ENCODE results near the gene LYPLAL1. TPM values are rescaled to one million over a fixed set of nuclear protein-coding genes. Genes with fewer than 3 reads are reported as not detected.

LYPLAL1 gene
- 14.4 and 22.0 TPM in 2 replicates for total RNA-seq

- peak; percentile 95 for DNase-seq
Measured at GRCh38 chr1:219173758-219174459, at the start of gene LYPLAL1. TSS of gene LYPLAL1 (plus strand) at chr1:219173878. CDS start at chr1:219173891, 13 bp downstream.

DNA sequence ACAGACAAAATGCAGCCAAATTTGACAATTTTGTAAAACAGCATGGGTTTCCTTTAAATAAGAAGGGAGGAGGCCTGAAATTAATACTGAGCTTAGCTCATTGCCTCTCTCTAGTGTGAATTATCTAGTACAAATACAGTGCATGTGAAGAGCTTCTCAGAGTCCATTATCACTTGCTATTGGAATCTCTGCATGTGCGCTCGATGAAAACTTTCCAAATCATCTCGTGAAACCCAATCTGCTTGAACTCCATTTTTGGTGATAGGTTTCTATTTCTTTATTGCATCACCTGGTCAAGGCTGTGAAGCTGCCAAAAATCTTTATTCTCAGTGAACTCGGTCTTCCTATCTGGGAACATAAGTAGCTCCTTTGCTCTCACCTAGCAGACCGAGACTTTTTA lies 49.5 kb upstream of the LYPLAL1 start:
- no peak for DNase-seq

GRCh38 chr1:219125342-219125741 lies 48.3 kb upstream of the LYPLAL1 start:
- no peak for DNase-seq

GRCh38 chr1:219126377-219126776 lies 47.3 kb upstream of the LYPLAL1 start:
- DNase-seq = no peak

- no peak for DNase-seq
Measured at GRCh38 chr1:219128957-219129356, 44.7 kb upstream of the LYPLAL1 start.

DNA sequence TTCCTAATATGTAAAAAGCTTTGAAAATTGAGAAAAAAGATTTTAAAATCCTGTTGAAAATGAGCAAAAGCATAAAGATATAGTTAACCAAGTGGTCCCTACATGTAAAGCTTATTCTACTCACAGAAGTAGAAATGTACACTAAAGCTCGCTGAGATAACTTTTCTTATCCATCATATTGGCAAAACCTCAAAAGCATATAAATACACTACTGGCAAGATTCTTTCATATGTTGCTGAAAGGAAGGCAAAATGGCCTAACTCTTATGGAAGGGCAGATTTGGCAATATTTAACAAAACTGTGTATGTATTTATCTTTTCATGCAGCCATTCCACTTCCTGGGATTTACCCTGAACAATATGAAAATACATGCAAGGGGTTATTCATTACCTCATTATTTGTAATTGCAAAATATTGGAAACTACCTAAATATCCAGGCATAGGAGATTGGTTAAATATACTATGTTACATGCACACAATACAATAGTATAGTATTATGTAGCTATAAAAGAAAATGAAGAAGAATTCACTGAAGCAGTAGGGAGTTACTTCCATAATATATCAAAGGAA lies 43.2 kb upstream of the LYPLAL1 start:
- no peak for DNase-seq

DNA sequence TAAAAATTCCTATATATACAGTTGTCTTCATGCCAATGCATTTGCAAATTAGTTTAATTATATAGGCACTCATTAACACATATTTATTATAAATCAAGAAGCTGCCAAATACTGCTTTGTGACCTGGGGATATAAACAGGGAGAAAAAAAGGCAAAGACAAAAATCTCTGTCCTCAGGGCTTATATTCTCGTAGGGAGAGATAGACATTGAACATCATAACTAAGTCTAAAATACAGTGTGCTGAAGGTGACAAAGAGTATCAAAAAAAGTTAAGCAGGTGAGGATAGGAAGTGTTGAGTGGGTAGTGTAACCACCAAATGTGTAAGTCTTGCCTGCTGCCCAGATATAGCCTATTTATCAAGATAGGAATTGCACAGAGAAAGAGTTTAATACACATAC lies 40.7 kb upstream of the LYPLAL1 start:
- no peak for DNase-seq

DNA sequence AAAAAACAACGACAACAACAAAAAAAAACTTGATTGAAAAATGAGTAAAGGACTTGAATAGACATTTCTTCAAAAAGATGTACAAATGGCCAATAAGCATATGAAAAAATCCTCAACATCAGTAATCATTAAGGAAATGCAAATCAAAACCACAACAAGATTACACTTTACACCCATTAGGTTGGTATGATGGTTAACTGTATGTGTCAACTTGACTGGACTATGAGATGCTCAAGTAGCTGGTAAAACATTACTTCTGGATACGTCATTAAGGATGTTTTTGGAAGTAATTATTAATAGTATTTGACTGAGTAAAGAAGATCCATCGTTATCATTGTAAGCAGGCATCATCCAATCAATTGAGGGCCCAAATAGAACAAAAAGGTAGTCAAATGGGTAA lies 34.9 kb upstream of the LYPLAL1 start:
- DNase-seq = no peak

GRCh38 chr1:219140303-219140877 lies 33.3 kb upstream of the LYPLAL1 start:
- no peak for DNase-seq

DNA sequence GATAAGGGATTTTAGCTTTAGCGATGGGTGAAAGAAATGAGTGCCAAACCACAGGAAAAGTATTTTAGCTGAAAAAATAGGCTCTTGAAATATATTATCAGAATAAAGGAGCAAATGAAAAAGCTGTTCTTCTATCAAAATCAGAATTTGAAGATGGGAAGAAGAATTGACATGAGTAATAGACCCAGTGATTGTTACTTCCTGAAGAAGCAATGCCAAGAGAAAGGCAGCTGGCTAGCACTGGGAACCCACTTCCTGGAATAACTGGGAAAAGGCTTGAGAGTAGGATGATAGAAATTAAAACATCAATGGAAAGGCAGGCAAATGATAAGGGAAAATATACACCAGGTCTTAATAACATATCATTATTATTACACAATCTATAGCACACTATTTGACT lies 29.9 kb upstream of the LYPLAL1 start:
- DNase-seq = peak; percentile 66

GRCh38 chr1:219144658-219145315 lies 28.9 kb upstream of the LYPLAL1 start:
- no peak for DNase-seq

- DNase-seq = no peak
Measured at GRCh38 chr1:219147571-219148019, 26.1 kb upstream of the LYPLAL1 start.

DNA sequence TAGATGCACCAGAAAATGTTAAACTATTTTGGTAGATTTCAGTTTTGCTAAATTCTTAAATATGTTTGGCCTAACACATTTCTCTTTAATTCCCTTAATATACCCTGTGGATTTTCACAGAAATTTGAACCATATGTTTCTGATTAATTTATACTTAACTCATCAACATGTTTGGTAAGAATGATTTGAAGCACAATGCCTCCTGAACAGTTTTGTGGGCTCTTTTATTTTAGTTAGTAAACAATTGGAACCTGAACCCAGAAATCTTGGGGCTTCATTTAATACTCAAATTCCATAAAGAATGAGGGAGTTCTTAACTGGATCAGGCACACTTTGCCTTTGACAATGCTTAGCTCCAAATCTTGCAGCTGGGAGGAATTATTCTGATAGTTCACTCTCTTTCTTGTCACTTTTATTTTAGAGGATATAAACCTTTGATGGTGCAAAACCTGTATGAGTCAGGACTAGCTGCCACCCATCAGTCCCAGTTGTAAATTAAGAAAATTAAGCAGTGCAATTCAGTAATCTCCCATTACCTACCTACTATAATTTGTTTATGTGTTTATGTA lies 24.6 kb upstream of the LYPLAL1 start:
- DNase-seq = no peak

DNA sequence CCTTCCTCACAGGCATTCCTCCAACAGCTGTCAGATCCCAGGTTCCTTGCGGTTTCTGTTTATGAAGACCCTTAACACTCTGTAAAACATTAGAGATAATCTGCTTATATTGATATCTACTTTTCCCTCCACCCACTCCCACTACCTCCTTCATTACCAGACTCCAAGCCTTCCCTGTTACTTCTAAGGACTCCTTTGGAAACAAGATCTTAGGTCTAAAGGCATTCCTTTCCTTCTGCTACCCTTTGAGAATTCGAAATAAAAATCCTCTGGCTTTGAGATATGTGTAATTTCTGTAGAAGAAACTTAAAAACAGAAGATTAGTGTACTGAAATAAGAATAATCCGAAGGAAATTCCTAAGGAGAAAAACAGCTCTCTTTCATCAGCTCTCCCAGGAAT lies 23.7 kb upstream of the LYPLAL1 start:
- no peak for DNase-seq

DNA sequence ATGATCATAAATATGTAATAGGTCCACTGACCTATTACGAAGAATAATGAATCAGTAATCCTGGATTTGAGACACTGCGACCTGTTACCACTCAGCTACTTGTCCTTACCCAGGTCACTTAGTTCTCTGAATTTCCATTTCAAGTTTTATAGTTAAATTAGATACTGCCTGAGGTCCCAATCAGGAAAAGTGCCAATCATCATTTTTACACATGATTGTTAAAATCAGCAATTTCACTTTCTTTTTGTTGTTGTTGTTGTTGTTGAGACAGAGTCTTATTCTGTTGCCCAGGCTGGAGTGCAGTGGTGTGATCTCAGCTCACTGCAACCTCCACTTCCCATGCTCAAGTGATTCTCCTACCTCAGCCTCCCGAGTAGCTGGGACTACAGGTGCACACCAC lies 22.8 kb upstream of the LYPLAL1 start:
- DNase-seq = no peak

DNA sequence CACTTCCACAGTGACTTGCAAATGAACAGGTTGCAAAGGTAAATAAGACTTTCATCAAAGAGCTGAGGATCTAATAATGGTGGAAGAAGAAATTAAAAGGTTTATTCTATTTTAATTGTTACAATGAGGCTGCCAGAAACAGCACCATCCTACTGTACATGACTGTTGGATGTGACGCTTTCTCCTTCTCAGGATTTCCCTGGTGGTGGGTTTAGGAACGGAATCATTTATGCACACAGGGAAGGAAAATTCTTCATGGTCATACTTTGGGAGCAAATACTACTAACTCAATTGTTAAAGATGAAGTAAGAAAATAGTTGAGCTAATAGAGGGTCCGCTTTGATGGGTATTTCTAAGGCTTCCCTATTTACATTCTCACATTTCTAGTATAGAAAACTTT lies 22.2 kb upstream of the LYPLAL1 start:
- DNase-seq = no peak

DNA sequence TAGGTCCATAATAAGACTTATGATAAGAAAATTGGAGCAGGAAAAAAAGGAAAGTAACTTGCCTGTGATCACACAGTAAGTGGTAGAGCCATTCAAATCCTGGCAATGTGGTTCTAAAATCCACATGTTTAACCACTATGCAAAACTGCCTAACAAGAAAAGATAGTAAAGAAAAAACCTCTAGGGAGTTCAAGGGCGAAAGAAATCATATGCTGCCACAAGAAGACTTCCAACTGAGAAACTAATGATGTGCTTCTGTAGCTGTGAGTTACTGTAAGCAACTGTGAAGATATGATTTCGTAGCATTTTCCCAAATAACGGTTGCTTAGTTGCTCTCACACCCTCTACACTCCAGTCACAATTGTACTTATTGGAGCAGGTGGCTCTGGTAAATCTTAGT lies 20.9 kb upstream of the LYPLAL1 start:
- DNase-seq = no peak

- DNase-seq = no peak
Measured at GRCh38 chr1:219153723-219154122, 20.0 kb upstream of the LYPLAL1 start.

- DNase-seq = no peak
Measured at GRCh38 chr1:219155135-219155534, 18.5 kb upstream of the LYPLAL1 start.

DNA sequence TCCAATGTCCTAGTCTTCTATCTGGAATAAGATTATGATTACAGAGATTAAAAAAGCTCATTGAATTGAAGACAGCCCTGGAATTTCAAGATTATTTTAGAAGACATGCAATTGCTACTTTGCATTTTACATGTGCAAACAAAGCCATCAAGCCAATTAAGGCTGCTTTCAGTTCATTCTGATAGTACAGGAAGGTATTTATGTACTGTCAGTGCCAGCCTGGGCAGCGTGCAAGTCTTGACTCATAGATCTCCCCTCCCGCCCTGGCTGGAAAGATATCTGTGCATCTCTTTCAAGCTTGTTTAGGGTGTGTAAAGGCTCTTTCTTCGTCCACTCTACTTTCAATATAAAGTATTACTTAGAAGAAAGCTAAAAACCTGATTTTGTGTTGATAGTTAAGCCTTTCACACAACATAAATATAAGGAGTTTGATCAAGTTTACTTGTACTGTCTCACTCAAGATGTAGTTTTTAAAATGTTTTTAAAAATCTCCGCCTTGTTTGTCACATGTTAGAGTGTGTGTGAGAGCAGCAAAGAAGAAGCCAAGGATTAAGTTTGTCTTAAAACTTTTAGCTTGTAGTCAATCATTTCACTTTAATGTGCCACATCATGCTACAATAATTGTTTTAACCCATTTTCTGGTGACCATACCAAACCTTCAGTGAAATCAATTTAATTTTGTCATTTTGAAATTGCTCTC lies 13.6 kb upstream of the LYPLAL1 start:
- no peak for DNase-seq

- DNase-seq = no peak
Measured at GRCh38 chr1:219160967-219161366, 12.7 kb upstream of the LYPLAL1 start.

DNA sequence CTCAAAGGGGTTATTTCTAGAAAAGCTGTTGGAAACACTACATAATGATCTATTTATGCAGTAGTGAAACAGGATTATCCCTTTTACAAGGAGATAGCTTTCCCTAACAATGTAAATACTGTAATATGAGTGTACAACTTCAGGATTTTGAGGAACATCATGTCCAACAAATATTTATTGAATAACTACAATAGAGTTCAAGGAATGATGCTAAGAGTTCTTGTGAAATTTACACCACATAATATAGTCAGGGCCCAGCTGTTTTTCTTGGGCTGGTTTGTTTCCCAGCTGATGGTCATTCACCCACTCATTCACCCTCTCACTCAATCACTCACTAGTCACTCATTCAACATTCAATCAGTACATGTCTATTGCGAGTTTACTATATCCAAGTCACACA lies 12.3 kb upstream of the LYPLAL1 start:
- no peak for DNase-seq

All from dermis blood vessel endothelial cell (primary cell).